Measurements from ENCODE around the gene KRTAP19-1.

KRTAP19-1 gene

GRCh38 chr21:30487336-30487735 is 7.2 kb upstream of the KRTAP19-1 start, which contains the start of gene KRTAP19-2:
KRTAP19-2 (minus strand) TSS chr21:30487436; CDS start chr21:30487348, 88 bp downstream.
- no peak within 1 kb of the TSS for H3K4me3 ChIP-seq (ENCODE audit: low read depth, low read length)
- no peak for TF ChIP-seq CTCF (IDR thresholded peaks at IDR 0.05; ENCODE audit: borderline replicate concordance, insufficient read depth, low read depth, low read length)

GRCh38 chr21:30486180-30486579 is 6.0 kb upstream of the KRTAP19-1 start:
- H3K4me3 ChIP-seq (ENCODE audit: low read depth, low read length) = no peak overlapping the region
- no peak for TF ChIP-seq CTCF (IDR thresholded peaks at IDR 0.05; ENCODE audit: borderline replicate concordance, insufficient read depth, low read depth, low read length)

GRCh38 chr21:30482130-30482529 is 2.0 kb upstream of the KRTAP19-1 start:
- no peak for TF ChIP-seq CTCF (IDR thresholded peaks at IDR 0.05; ENCODE audit: borderline replicate concordance, insufficient read depth, low read depth, low read length)
- H3K4me3 ChIP-seq (ENCODE audit: low read depth, low read length) = no peak overlapping the region

- no peak for TF ChIP-seq CTCF (IDR thresholded peaks at IDR 0.05; ENCODE audit: borderline replicate concordance, insufficient read depth, low read depth, low read length)
- H3K4me3 ChIP-seq (ENCODE audit: low read depth, low read length) = no peak overlapping the region
Observed at GRCh38 chr21:30479259-30479658, 908 bp downstream of the KRTAP19-1 start.

GRCh38 chr21:30478004-30478403 is 2.2 kb downstream of the KRTAP19-1 start:
- H3K4me3 ChIP-seq (ENCODE audit: low read depth, low read length) = no peak overlapping the region
- TF ChIP-seq CTCF (IDR thresholded peaks at IDR 0.05; ENCODE audit: borderline replicate concordance, insufficient read depth, low read depth, low read length) = no peak

GRCh38 chr21:30468900-30469714 is 11.1 kb downstream of the KRTAP19-1 start:
- no peak overlapping the region for H3K4me3 ChIP-seq (ENCODE audit: low read depth, low read length)
- no peak for TF ChIP-seq CTCF (IDR thresholded peaks at IDR 0.05; ENCODE audit: borderline replicate concordance, insufficient read depth, low read depth, low read length)

GRCh38 chr21:30463713-30464112 is 16.5 kb downstream of the KRTAP19-1 start:
- peak; percentile 35; the same call in 1 of the 2 replicates for TF ChIP-seq CTCF (IDR thresholded peaks at IDR 0.05; ENCODE audit: borderline replicate concordance, insufficient read depth, low read depth, low read length)
- no peak overlapping the region for H3K4me3 ChIP-seq (ENCODE audit: low read depth, low read length)
